ENCODE data around the gene PPFIA4. TPM values are rescaled to one million over a fixed set of nuclear protein-coding genes. Genes with fewer than 3 reads are reported as not detected.

Gene PPFIA4
- total RNA-seq, 1 experiment from 2014 or later, result 10.8 TPM

DNA sequence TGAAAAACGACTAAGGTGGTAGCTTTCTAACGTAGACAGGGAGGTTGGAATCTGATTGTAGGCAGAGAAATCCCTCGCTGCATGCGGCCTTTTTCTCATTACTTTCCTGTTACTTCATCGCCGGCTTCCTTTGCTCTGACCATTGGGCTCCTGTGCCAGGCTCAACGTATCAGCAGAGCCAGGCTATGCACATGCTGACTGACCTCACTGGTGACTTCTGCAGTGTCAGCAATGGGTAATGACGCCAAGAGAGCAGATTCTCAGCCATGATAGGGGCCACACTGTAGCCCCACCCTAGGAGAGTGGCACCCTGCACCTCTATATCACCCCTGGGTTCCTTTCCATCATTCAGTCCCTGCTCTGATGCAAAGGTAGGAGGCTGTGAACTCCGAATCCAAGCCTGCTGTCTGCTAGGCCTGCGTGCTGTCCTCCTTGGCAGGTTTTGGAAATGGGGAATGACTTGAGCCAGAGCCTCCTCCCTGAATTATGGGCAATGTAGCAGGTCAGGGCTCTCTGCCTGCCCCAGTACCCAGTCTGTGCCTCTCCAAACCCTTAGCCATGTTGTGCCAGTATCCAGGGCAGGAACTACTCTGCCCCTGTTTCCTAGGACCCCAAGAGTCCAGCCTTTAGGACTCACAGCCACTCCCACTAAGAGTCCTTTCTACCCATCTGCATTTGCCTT is 11.4 kb downstream of the PPFIA4 start:
- no peaks in the 10 kb centered on the region for H3K36me3 ChIP-seq (ENCODE audit: control insufficient read depth in 1 of 2, insufficient read depth in 2 of 2, low read length in 2 of 2)
- no peak overlapping the region for H2AFZ ChIP-seq (ENCODE audit: low read depth, low read length, poor library complexity, severe bottlenecking)
- H4K20me1 ChIP-seq (ENCODE audit: insufficient read depth), result no peaks in the 10 kb centered on the region
- ChIA-PET CTCF (interaction anchor here (1.6 to 3.3 kb wide), 2 partner anchors 135 to 231 kb away, joined by 3 to 185 read pairs; no protein-coding TSS in a partner anchor), RAD21 (ENCODE audit: low non-redundant PET in 1 of 2, low total read pairs in 2 of 2, uncharacterized antibody in 2 of 2, unreplicated experiment in 2 of 2) (no interaction called here), POLR2A (no interaction called here)
- peaks cover 0 to 22% of the 10 kb centered on the region in 2 experiments; a peak in 2 of 4 replicates for H3K4me1 ChIP-seq (ENCODE audit: control insufficient read depth in 1 of 2, insufficient read depth in 2 of 2, low read length in 2 of 2)
- BruUV-seq (replicated peaks), result no TSS peak
- intact Hi-C loops (cut with micrococcal nuclease), result no loop called here
- no peak overlapping the region for H3K4me3 ChIP-seq (replicated peaks in 1 of 2; ENCODE audit: low read depth in 1 of 2, low read length in 2 of 2)
- no peak overlapping the region for H3K27ac ChIP-seq (ENCODE audit: low read depth, low read length)
- H3K79me2 ChIP-seq (ENCODE audit: insufficient read depth, low read length), result no peaks in the 10 kb centered on the region
- no peak for DNase-seq (ENCODE audit: low read depth, low spot score)
- no peak overlapping the region for H3K9ac ChIP-seq (ENCODE audit: low read length)
- no peak overlapping the region for H3K4me2 ChIP-seq (ENCODE audit: low read length)
- no peaks in the 10 kb centered on the region for H3K9me2 ChIP-seq (ENCODE audit: insufficient read depth)
- TF ChIP-seq EGR1 (IDR thresholded peaks at IDR 0.05; ENCODE audit: low read depth), result no peak
- TF ChIP-seq ZNF274 (IDR thresholded peaks at IDR 0.05; ENCODE audit: low read depth, low read length), result no peak
- no peak for TF ChIP-seq ELF1 (IDR thresholded peaks at IDR 0.05; ENCODE audit: borderline replicate concordance, low read depth)
- TF ChIP-seq, protein P1, sequence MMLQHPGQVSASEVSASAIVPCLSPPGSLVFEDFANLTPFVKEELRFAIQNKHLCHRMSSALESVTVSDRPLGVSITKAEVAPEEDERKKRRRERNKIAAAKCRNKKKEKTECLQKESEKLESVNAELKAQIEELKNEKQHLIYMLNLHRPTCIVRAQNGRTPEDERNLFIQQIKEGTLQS (IDR thresholded peaks at IDR 0.05), result no peak
- TF ChIP-seq RAD21 (IDR thresholded peaks at IDR 0.05; ENCODE audit: low read depth), result no peak
- TF ChIP-seq CBX3 (IDR thresholded peaks at IDR 0.05; ENCODE audit: low read depth), result no peak
- no peak for TF ChIP-seq SRF (IDR thresholded peaks at IDR 0.05; ENCODE audit: low read depth)
- no peak for TF ChIP-seq EZH2phosphoT487 (IDR thresholded peaks at IDR 0.05; ENCODE audit: borderline replicate concordance)
- no peak for TF ChIP-seq POLR2AphosphoS5 (IDR thresholded peaks at IDR 0.05; ENCODE audit: low read depth, low read length)
- TF ChIP-seq REST (IDR thresholded peaks at IDR 0.05; ENCODE audit: low read depth), result no peak
- TF ChIP-seq JUND (IDR thresholded peaks at IDR 0.05), result no peak
- no peak for TF ChIP-seq FOSL1 (IDR thresholded peaks at IDR 0.05; ENCODE audit: low read depth)
- TF ChIP-seq CEBPB (IDR thresholded peaks at IDR 0.05; ENCODE audit: low read depth), result no peak
- TF ChIP-seq SP1 (IDR thresholded peaks at IDR 0.05; ENCODE audit: low read depth), result no peak
- no peak for TF ChIP-seq EZH2 (IDR thresholded peaks at IDR 0.05)
- no peak for TF ChIP-seq YY1 (IDR thresholded peaks at IDR 0.05; ENCODE audit: extremely low read depth, insufficient replicate concordance, low read depth, low read length)
- TF ChIP-seq POLR2A (IDR thresholded peaks at IDR 0.05; ENCODE audit: borderline replicate concordance, extremely low read depth, insufficient read depth, insufficient read length), result no peak
- TF ChIP-seq ZFX (IDR thresholded peaks at IDR 0.05), result no peak
- no peak for TF ChIP-seq TCF7L2 (IDR thresholded peaks at IDR 0.05; ENCODE audit: borderline replicate concordance, extremely low read depth, insufficient read depth, insufficient read length)
- no peak for ATAC-seq
- no peaks in the 10 kb centered on the region for H3K27me3 ChIP-seq (ENCODE audit: insufficient read depth, low read length)
- no peaks in the 10 kb centered on the region for H3K9me3 ChIP-seq (ENCODE audit: control insufficient read depth in 1 of 2, insufficient read depth in 1 of 2, low read depth in 1 of 2, low read length in 2 of 2)

Measured in HCT116 (cell line).